HepG2 (cell line): ENCODE measurements around the gene CTNNA3. TPM values are rescaled to one million over a fixed set of nuclear protein-coding genes. Genes with fewer than 3 reads are reported as not detected.

Source experiments
- ATAC-seq: fragments of 200-7000 bp; cut with Tn5 transposase; 3 replicates; pipeline ENCODE4 v1.9.1; 2020; ENCODE audit warnings: mild to moderate bottlenecking, moderate library complexity
- BruUV-seq: library from RNA; stranded (reverse); fragments of 400-500 nt; replicated peaks from 2 replicates; lab custom pipeline; 2021; lab: Mats Ljungman, UMichigan
- CTCF ChIA-PET: fragments of 300-600 bp; formaldehyde crosslinking; extraction: SDS; loops from one replicate; lab custom pipeline; 2021; ENCODE audit warnings: low total read pairs, inconsistent platforms, low intra/inter-chr PET ratio; lab: Yijun Ruan, JAX
- POLR2A ChIA-PET: fragments of 350-600 bp; sonication (Branson Sonifier 250); formaldehyde crosslinking; loops from one replicate; lab custom pipeline; 2020; ENCODE audit warnings: antibody characterized with exemption, inconsistent platforms; lab: Yijun Ruan, JAX
- DNase-seq: peaks from one replicate; pipeline ENCODE4 v3.0.0-alpha.2; 2015; ENCODE audit warnings: low spot score
- FAIRE-seq: peaks from 3 replicates; lab custom pipeline; 2011; peaks lifted over from hg19 to GRCh38; lab: Jason Lieb, UNC
- H2AFZ ChIP-seq: one replicate; pipeline ENCODE4 v1.6.1; 2011; ENCODE audit warnings: low read length, inconsistent platforms
- H3K27ac ChIP-seq: fragments of 300-600 bp; 3 replicates; pipeline ENCODE4 v1.8.0; 2011; ENCODE audit warnings: mixed run types, mild to moderate bottlenecking, mixed read lengths, low read length, inconsistent platforms; ENCODE audit not compliant: insufficient read depth; ENCODE audit errors: extremely low read length
- H3K27me3 ChIP-seq, 2 experiments: fragments of 200-600 bp in 1 of 2; 2 replicates in 1 of 2; 3 replicates in 1 of 2; pipeline versions ENCODE4 v1.6.0 to v1.8.0; 2011; ENCODE audit warnings: low read length in 2 of 2, mild to moderate bottlenecking in 2 of 2, moderate library complexity in 2 of 2, inconsistent platforms in 1 of 2; ENCODE audit not compliant: insufficient read depth in 2 of 2, control insufficient read depth in 1 of 2
- H3K36me3 ChIP-seq, 2 experiments: fragments of 200-600 bp in 1 of 2; replicated peaks in 1 of 2; 2 replicates in 1 of 2; 3 replicates in 1 of 2; pipeline versions ENCODE4 v1.5.1 to v1.8.0; 2011; ENCODE audit warnings: low read length in 2 of 2, inconsistent platforms in 1 of 2; ENCODE audit not compliant: insufficient read depth in 2 of 2, control insufficient read depth in 1 of 2
- H3K4me1 ChIP-seq: 2 replicates; pipeline ENCODE4 v1.5.1; 2012; ENCODE audit warnings: low read length, inconsistent platforms; ENCODE audit not compliant: insufficient read depth
- H3K4me2 ChIP-seq: 2 replicates; pipeline ENCODE4 v1.6.0; 2011; ENCODE audit warnings: low read depth, low read length, inconsistent platforms
- H3K4me3 ChIP-seq, 3 experiments: fragments of 200-600 bp in 1 of 3; sonication (generic), shearing (Covaris generic) in 1 of 3; replicated peaks in 1 of 3; 2 replicates each; pipeline ENCODE4 v1.5.1; 2011 to 2016; ENCODE audit warnings: low read length in 3 of 3, inconsistent platforms in 2 of 3, low read depth in 2 of 3, mild to moderate bottlenecking in 2 of 3, control low read depth in 1 of 3, mixed read lengths in 1 of 3; ENCODE audit not compliant: insufficient read depth in 1 of 3
- H3K79me2 ChIP-seq: one replicate; pipeline ENCODE4 v1.6.1; 2011; ENCODE audit warnings: low read length, inconsistent platforms; ENCODE audit not compliant: insufficient read depth
- H3K9ac ChIP-seq: 2 replicates; pipeline ENCODE4 v1.6.0; 2011; ENCODE audit warnings: mild to moderate bottlenecking, low read depth, low read length, inconsistent platforms; ENCODE audit not compliant: insufficient read depth
- H3K9me3 ChIP-seq: 2 replicates; pipeline ENCODE4 v1.5.1; 2012; ENCODE audit warnings: mild to moderate bottlenecking, low read length
- H4K20me1 ChIP-seq: 2 replicates; pipeline ENCODE4 v1.6.0; 2011; ENCODE audit warnings: inconsistent platforms, mild to moderate bottlenecking, low read length, moderate library complexity; ENCODE audit not compliant: insufficient read depth
- HNRNPUL1 ChIP-seq: fragments of 200-400 bp; formaldehyde crosslinking; IDR thresholded peaks from 2 replicates; pipeline ENCODE4 v1.6.1; 2017; ENCODE audit warnings: low read depth, mild to moderate bottlenecking, low read length, moderate library complexity
- KDM1A ChIP-seq: IDR thresholded peaks from 2 replicates; pipeline ENCODE4 v1.6.1; 2016; ENCODE audit warnings: missing compliant biosample characterization
- KMT2B ChIP-seq: IDR thresholded peaks from 2 replicates; pipeline ENCODE4 v1.6.1; 2016; ENCODE audit warnings: missing genetic modification reagents, missing compliant biosample characterization
- MLLT10 ChIP-seq: sonication (generic); formaldehyde crosslinking; IDR thresholded peaks from 2 replicates; pipeline ENCODE4 v1.4.0; 2020; ENCODE audit warnings: missing genetic modification reagents
- NFAT5 ChIP-seq: sonication (generic); formaldehyde crosslinking; IDR thresholded peaks from 2 replicates; pipeline ENCODE4 v1.4.0; 2020; ENCODE audit warnings: missing genetic modification reagents
- RNF2 ChIP-seq: fragments of 450-650 bp; conservative IDR thresholded peaks from 2 replicates; pipeline ENCODE4 v1.6.1; 2016; ENCODE audit warnings: low read depth
- SOX6 ChIP-seq, 2 experiments: fragments of 450-650 bp in 1 of 2; sonication (generic) in 1 of 2; formaldehyde crosslinking in 1 of 2; IDR thresholded peaks; 2 replicates each; pipeline versions ENCODE4 v1.4.0 to v1.6.1; 2017 to 2020; ENCODE audit warnings: antibody characterized with exemption in 1 of 2, mild to moderate bottlenecking in 1 of 2, missing genetic modification reagents in 1 of 2
- ZNF549 ChIP-seq: sonication (generic); formaldehyde crosslinking; IDR thresholded peaks from 2 replicates; pipeline ENCODE4 v1.5.0; 2020; ENCODE audit warnings: missing genetic modification reagents
- ZNF839 ChIP-seq: sonication (generic); formaldehyde crosslinking; IDR thresholded peaks from 2 replicates; pipeline ENCODE4 v1.4.0; 2020; ENCODE audit warnings: missing genetic modification reagents, mild to moderate bottlenecking, borderline replicate concordance
- WGBS: methylation state at CpG from one replicate; pipeline ENCODE4 v1.1.6; 2017; ENCODE audit warnings: low lambda C conversion rate; 5-methylcytosine and 5-hydroxymethylcytosine counted together
- in situ Hi-C: cut with HindIII; loops from 2 replicates; pipeline ENCODE4 v1.10.0; 2017; ENCODE audit warnings: low pct_unique_long_range_greater_than_20kb; ENCODE audit not compliant: extremely low pct_ligation_motif_present
- intact Hi-C: fragments of 100-400 bp; cut with micrococcal nuclease; formaldehyde crosslinking; loops from one replicate; pipeline ENCODE4 v1.10.0; 2022; ENCODE audit not compliant: unreplicated experiment
- polyA plus RNA-seq, 8 experiments: library from polyadenylated mRNA; depleted of rRNA in 3 of 8; stranded (reverse) in 7 of 8; unstranded in 1 of 8; fragments of >200 nt; fragmentation: Illumina TruSeq in 4 of 8; extraction: Trizol in 4 of 8; gene quantifications; 2 replicates each; pipeline versions ENCODE4 v1.2.1 to v1.2.3, GENCODE V29; 2011 to 2016; ENCODE audit warnings: low read depth in 4 of 8, missing spikeins in 1 of 8, mixed read lengths in 1 of 8; ENCODE audit not compliant: insufficient read depth in 1 of 8
- total RNA-seq, 5 experiments: library from RNA; depleted of rRNA; stranded (reverse); fragments of >200 nt; fragmentation: Illumina TruSeq; extraction: Trizol; gene quantifications; 2 replicates each; pipeline ENCODE4 v1.2.3, GENCODE V29; 2016; ENCODE audit warnings: low read depth in 1 of 5
- TF ChIP-seq, protein P1 (sequence below): sonication (generic); formaldehyde crosslinking; IDR thresholded peaks from 2 replicates; pipeline ENCODE4 v1.4.0; 2020; ENCODE audit warnings: missing genetic modification reagents
- TF ChIP-seq, protein P2 (sequence below): sonication (generic); formaldehyde crosslinking; IDR thresholded peaks from 2 replicates; pipeline ENCODE4 v1.4.0; 2020; ENCODE audit warnings: mild to moderate bottlenecking, missing genetic modification reagents

CTNNA3 gene
- total and polyA plus RNA-seq, 2 of the 13 experiments (the other 11 are each of a cell fraction or from before 2014, with no cell fraction given) = not detected

GRCh38 chr10:66809402-66809801, 886.6 kb downstream of the CTNNA3 start:
- ATAC-seq (no peak), FAIRE-seq (no peak), DNase-seq (no peak)
- Histone ChIP-seq H3K4me1 (no peaks in the 10 kb centered on the region), H3K27ac (no peak overlapping the region), H2AFZ (no peak overlapping the region), H3K9me3 (no peaks in the 10 kb centered on the region), H3K9ac (no peak overlapping the region), H3K36me3 (no peaks in the 10 kb centered on the region), H3K4me2 (no peak overlapping the region), H3K4me3 (no peak overlapping the region), H3K27me3 (no peaks in the 10 kb centered on the region), H4K20me1 (no peaks in the 10 kb centered on the region), H3K79me2 (no peaks in the 10 kb centered on the region)
- in situ Hi-C loops (no loop called here), intact Hi-C loops (no loop called here)
- WGBS = 13% methylated on average over 4 of the region's 4 CpGs
- ChIA-PET CTCF (no interaction called here), POLR2A (no interaction called here)
- BruUV-seq = no TSS peak
- TF ChIP-seq MLLT10 (CRISPR knock-in tag) (no peak), HNRNPUL1 (no peak), KDM1A (CRISPR knock-in tag) (no peak), NFAT5 (CRISPR knock-in tag) (no peak), KMT2B (no peak), ZNF549 (no peak), ZNF839 (CRISPR knock-in tag) (no peak), RNF2 (no peak), SOX6 (IDR thresholded peaks at IDR 0.05) (no peak), SOX6 (CRISPR knock-in tag; IDR thresholded peaks at IDR 0.05) (no peak)
- TF ChIP-seq, protein P1, sequence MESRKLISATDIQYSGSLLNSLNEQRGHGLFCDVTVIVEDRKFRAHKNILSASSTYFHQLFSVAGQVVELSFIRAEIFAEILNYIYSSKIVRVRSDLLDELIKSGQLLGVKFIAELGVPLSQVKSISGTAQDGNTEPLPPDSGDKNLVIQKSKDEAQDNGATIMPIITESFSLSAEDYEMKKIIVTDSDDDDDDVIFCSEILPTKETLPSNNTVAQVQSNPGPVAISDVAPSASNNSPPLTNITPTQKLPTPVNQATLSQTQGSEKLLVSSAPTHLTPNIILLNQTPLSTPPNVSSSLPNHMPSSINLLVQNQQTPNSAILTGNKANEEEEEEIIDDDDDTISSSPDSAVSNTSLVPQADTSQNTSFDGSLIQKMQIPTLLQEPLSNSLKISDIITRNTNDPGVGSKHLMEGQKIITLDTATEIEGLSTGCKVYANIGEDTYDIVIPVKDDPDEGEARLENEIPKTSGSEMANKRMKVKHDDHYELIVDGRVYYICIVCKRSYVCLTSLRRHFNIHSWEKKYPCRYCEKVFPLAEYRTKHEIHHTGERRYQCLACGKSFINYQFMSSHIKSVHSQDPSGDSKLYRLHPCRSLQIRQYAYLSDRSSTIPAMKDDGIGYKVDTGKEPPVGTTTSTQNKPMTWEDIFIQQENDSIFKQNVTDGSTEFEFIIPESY (CRISPR knock-in tag) = no peak
- TF ChIP-seq, protein P2, sequence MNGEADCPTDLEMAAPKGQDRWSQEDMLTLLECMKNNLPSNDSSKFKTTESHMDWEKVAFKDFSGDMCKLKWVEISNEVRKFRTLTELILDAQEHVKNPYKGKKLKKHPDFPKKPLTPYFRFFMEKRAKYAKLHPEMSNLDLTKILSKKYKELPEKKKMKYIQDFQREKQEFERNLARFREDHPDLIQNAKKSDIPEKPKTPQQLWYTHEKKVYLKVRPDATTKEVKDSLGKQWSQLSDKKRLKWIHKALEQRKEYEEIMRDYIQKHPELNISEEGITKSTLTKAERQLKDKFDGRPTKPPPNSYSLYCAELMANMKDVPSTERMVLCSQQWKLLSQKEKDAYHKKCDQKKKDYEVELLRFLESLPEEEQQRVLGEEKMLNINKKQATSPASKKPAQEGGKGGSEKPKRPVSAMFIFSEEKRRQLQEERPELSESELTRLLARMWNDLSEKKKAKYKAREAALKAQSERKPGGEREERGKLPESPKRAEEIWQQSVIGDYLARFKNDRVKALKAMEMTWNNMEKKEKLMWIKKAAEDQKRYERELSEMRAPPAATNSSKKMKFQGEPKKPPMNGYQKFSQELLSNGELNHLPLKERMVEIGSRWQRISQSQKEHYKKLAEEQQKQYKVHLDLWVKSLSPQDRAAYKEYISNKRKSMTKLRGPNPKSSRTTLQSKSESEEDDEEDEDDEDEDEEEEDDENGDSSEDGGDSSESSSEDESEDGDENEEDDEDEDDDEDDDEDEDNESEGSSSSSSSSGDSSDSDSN (CRISPR knock-in tag) = no peak
